CD4-positive, alpha-beta T cell (primary cell): ENCODE measurements around the gene CLBA1. TPM values are rescaled to one million over a fixed set of nuclear protein-coding genes. Genes with fewer than 3 reads are reported as not detected.

Source experiments
- ATAC-seq: fragments of 200-7000 bp; cut with Tn5 transposase; one replicate; pipeline ENCODE4 v1.10.0; 2022; ENCODE audit warnings: mild to moderate bottlenecking; ENCODE audit not compliant: poor library complexity
- CTCF ChIA-PET: fragments of 350-600 bp; sonication (Branson Sonifier 250); formaldehyde crosslinking; loops from one replicate; lab custom pipeline; 2021; ENCODE audit warnings: antibody characterized with exemption, inconsistent platforms; lab: Charles Lee
- POLR2A ChIA-PET: fragments of 350-600 bp; sonication (Branson Sonifier 250); formaldehyde crosslinking; loops from one replicate; lab custom pipeline; 2021; ENCODE audit warnings: antibody characterized with exemption, inconsistent platforms; lab: Charles Lee
- DNase-seq, 14 experiments: peaks; one replicate each; pipeline ENCODE4 v3.0.0-alpha.2; 2013 to 2020; ENCODE audit warnings: mixed read lengths in 2 of 14
- H3K27ac ChIP-seq, 2 donors: one replicate each; pipeline versions ENCODE4 v1.5.1 to v1.7.0; 2013; ENCODE audit warnings: low read length in 2 of 2, low read depth in 1 of 2, mild to moderate bottlenecking in 1 of 2
- H3K27me3 ChIP-seq, 2 experiments: 1 replicate in 1 of 2; 2 replicates in 1 of 2; pipeline versions ENCODE4 v1.6.1 to v1.7.0; 2013; ENCODE audit warnings: low read length in 2 of 2, control low read depth in 1 of 2, mild to moderate bottlenecking in 1 of 2, moderate library complexity in 1 of 2; ENCODE audit not compliant: insufficient read depth in 2 of 2, control insufficient read depth in 1 of 2
- H3K36me3 ChIP-seq: one replicate; pipeline ENCODE4 v1.6.1; 2013; ENCODE audit warnings: low read length, control low read depth; ENCODE audit not compliant: insufficient read depth
- H3K4me1 ChIP-seq: one replicate; pipeline ENCODE4 v1.6.1; 2013; ENCODE audit warnings: low read length, control low read depth; ENCODE audit not compliant: insufficient read depth
- H3K4me3 ChIP-seq: one replicate; pipeline ENCODE4 v1.5.1; 2013; ENCODE audit warnings: mild to moderate bottlenecking, low read length, moderate library complexity
- H3K9me3 ChIP-seq, 2 experiments: 1 replicate in 1 of 2; 2 replicates in 1 of 2; pipeline versions ENCODE4 v1.6.1 to v1.7.0; 2013; ENCODE audit warnings: low read length in 2 of 2, mild to moderate bottlenecking in 2 of 2, control low read depth in 1 of 2, moderate library complexity in 1 of 2; ENCODE audit not compliant: control insufficient read depth in 1 of 2, insufficient read depth in 1 of 2
- H3K27ac Mint-ChIP-seq: one replicate; pipeline ENCODE4 v1.8.0; 2020; ENCODE audit warnings: mixed read lengths
- H3K27me3 Mint-ChIP-seq: one replicate; pipeline ENCODE4 v1.8.0; 2021; ENCODE audit warnings: mixed read lengths
- H3K36me3 Mint-ChIP-seq: one replicate; pipeline ENCODE4 v1.8.0; 2021; ENCODE audit warnings: low read depth, mixed read lengths
- H3K4me1 Mint-ChIP-seq: one replicate; pipeline ENCODE4 v1.8.0; 2021; ENCODE audit warnings: low read depth, mixed read lengths
- H3K4me3 Mint-ChIP-seq: one replicate; pipeline ENCODE4 v1.8.0; 2020; ENCODE audit warnings: mild to moderate bottlenecking, mixed read lengths
- H3K9me3 Mint-ChIP-seq: one replicate; pipeline ENCODE4 v1.8.0; 2020; ENCODE audit warnings: mixed read lengths
- CTCF ChIP-seq: fragments of 200-600 bp; IDR thresholded peaks from one replicate; pipeline ENCODE4 v1.8.0; 2022; ENCODE audit warnings: antibody characterized with exemption, mild to moderate bottlenecking
- intact Hi-C, 2 experiments: fragments of 100-400 bp; cut with DNase I in 1 of 2; cut with micrococcal nuclease in 1 of 2; formaldehyde crosslinking; loops; one replicate each; pipeline versions ENCODE4 v1.15.1 to v1.9.0; 2023 to 2025; cut with DNase I, micrococcal nuclease
- total RNA-seq, 174 experiments: library from RNA in 2 of 174; stranded (reverse) in 2 of 174; gene quantifications; one replicate each; pipeline ENCODE4 v1.2.3 and lab custom pipeline; 2021 to 2026

CLBA1 gene
- total RNA-seq, 2 experiments from 2014 or later = 1.7 to 1.8 TPM

GRCh38 chr14:105013150-105013785 is 27.7 kb downstream of the CLBA1 start:
- Mint-ChIP-seq H3K9me3 (no peaks in the 10 kb centered on the region), H3K36me3 (peaks cover 20% of the 10 kb centered on the region), H3K27me3 (no peaks in the 10 kb centered on the region), H3K4me1 (peaks cover 47% of the 10 kb centered on the region), H3K27ac (no peak overlapping the region), H3K4me3 (no peak overlapping the region)
- CTCF ChIA-PET = interaction anchor here (5.3 kb wide), 1 partner anchor 32 kb away, joined by 23 read pairs; no protein-coding TSS in a partner anchor
- no peak for DNase-seq
- Histone ChIP-seq H3K27me3 (no peaks in the 10 kb centered on the region), H3K4me3 (no peak overlapping the region), H3K36me3 (peaks cover 29% of the 10 kb centered on the region), H3K9me3 (no peaks in the 10 kb centered on the region), H3K4me1 (peaks cover 55% of the 10 kb centered on the region), H3K27ac (no peak overlapping the region)
- TF ChIP-seq CTCF = no peak
- ATAC-seq = no peak
- intact Hi-C loops = no loop called here
- POLR2A ChIA-PET = no interaction called here

GRCh38 chr14:105014032-105014431 is 28.4 kb downstream of the CLBA1 start:
- ATAC-seq (no peak), DNase-seq (no peak)
- Histone ChIP-seq H3K9me3 (no peaks in the 10 kb centered on the region), H3K4me3 (no peak overlapping the region), H3K4me1 (peaks cover 61% of the 10 kb centered on the region), H3K27ac (no peak overlapping the region), H3K36me3 (peaks cover 29% of the 10 kb centered on the region), H3K27me3 (no peaks in the 10 kb centered on the region)
- POLR2A ChIA-PET = no interaction called here
- no peak for TF ChIP-seq CTCF
- intact Hi-C loops = no loop called here
- Mint-ChIP-seq H3K27me3 (no peaks in the 10 kb centered on the region), H3K27ac (peak overlapping the region; percentile 57), H3K4me1 (peaks cover 51% of the 10 kb centered on the region), H3K4me3 (peak overlapping the region; percentile 32), H3K9me3 (no peaks in the 10 kb centered on the region), H3K36me3 (peaks cover 18% of the 10 kb centered on the region)
- CTCF ChIA-PET = interaction anchor here (5.3 kb wide), 1 partner anchor 31 kb away, joined by 23 read pairs; no protein-coding TSS in a partner anchor

- H3K36me3 Mint-ChIP-seq = peaks cover 14% of the 10 kb centered on the region
Observed at GRCh38 chr14:105014631-105015030, 29.0 kb downstream of the CLBA1 start.

More at GRCh38 chr14:105014631-105015030, 29.0 kb downstream of the CLBA1 start:
- Histone ChIP-seq H3K36me3 (peaks cover 23% of the 10 kb centered on the region), H3K9me3 (no peaks in the 10 kb centered on the region), H3K4me3 (no peak overlapping the region), H3K27me3 (no peaks in the 10 kb centered on the region), H3K4me1 (peaks cover 67% of the 10 kb centered on the region), H3K27ac (peak overlapping the region in 1 of 2 donors; percentile 69)
- POLR2A ChIA-PET = no interaction called here
- Mint-ChIP-seq H3K27me3 (no peaks in the 10 kb centered on the region), H3K27ac (peak overlapping the region; percentile 57), H3K4me3 (no peak overlapping the region), H3K9me3 (no peaks in the 10 kb centered on the region), H3K4me1 (peaks cover 57% of the 10 kb centered on the region)
- CTCF ChIA-PET = interaction anchor here (5.3 kb wide), 1 partner anchor 31 kb away, joined by 23 read pairs; no protein-coding TSS in a partner anchor
- no peak for TF ChIP-seq CTCF
- intact Hi-C loops = no loop called here
- DNase-seq (no peak), ATAC-seq (no peak)
